Activated CD8-positive, alpha-beta memory T cell treated with anti-CD3 and anti-CD28 coated beads for 48 hours (primary cell): ENCODE results near the gene ACER3.
"Not testable (repeated sequence)": the region's sequence is repeated elsewhere in the genome, so short reads cannot be mapped to it uniquely, and the experiment has no call there.

Experiments used
- DNase-seq, 3 experiments: peaks; one replicate each; pipeline ENCODE4 v3.0.0-alpha.2; 2020; ENCODE audit warnings: low read depth in 2 of 3, low spot score in 2 of 3

Gene ACER3

DNA sequence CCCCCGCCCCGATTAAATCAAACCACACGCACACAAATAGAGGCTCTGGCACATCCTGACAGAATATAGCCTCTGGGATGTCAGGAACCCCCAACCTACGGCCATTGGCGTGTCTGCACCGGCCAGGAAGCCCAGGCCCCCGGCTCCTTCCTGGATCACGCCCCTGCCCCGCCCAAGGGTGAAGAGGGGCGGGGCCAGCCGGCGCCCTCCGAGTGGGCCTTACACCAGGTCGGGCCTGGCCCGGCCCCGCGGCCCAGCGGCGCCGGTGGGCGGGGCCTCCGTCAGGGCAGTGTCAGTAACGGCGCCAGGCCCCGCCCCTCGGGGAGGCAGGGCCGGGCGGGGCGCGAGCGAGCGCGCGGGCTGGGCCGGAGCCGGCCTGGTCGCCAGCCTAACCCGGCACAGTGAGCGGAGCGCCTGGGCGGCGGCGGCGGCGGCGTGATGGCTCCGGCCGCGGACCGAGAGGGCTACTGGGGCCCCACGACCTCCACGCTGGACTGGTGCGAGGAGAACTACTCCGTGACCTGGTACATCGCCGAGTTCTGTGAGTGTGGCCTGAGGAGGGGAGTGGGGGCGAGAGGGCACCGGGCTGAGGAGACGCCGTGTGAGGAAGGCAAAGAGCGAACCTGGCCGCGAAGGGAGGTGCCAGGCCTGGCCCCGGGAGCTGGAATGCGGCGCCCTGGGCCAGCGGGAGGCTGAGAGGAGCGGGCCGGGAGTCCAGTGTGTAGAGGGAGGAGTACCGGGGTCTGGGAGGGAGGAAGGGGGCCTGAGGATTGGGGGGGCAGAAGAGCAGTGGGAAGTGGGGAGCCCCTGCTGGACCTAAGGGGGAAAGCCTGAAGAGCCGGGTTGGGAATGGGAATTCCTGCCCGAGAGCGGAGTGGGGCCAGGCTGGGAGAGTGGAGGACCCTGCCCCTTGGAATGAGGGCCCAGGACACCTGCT lies at the start of gene ACER3:
ACER3 (plus strand) TSS at position 380 of the 937 bp plus-strand sequence; CDS start at position 439, 59 bp downstream.
- peak; percentile 67 to 88 (median 87) for DNase-seq

DNA sequence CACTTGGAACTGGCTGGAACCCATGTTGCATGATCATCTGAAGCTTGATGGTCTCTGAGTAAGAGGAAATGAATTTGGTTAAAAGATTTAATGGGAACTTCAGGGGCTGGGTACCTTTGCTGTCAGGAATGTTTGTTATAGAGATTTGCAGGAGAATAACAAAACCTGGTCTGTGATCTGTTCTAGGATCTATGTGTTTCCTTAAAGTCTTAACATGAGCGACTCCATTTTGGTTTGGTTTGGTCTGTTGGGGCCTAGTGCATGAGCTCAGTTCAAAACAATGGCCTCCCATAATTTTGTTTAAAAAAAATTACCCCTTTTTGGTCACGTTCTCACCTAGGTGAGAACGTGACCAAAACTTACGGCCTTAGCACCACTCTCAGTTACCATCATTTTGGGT lies 49.5 kb upstream of the ACER3 start:
- no peak for DNase-seq

DNA sequence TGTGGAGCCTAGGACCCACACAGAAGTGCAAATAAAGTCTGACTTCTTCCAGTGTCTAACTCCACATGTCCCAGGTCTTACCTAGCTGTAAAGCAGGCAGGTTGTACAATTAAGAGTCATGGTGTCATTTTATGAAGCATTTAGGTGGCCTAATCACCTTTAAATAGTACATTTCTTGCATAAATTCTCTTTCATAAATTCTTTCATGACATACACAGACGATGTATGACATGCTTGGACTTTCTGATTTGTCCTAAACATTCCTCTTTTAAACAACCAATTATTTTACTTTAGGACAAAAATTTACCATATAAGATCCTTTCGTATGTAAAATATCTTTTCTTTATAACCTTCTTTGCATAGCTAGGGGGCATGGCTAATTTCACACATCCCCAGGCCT lies 46.3 kb upstream of the ACER3 start:
- DNase-seq = no peak

DNA sequence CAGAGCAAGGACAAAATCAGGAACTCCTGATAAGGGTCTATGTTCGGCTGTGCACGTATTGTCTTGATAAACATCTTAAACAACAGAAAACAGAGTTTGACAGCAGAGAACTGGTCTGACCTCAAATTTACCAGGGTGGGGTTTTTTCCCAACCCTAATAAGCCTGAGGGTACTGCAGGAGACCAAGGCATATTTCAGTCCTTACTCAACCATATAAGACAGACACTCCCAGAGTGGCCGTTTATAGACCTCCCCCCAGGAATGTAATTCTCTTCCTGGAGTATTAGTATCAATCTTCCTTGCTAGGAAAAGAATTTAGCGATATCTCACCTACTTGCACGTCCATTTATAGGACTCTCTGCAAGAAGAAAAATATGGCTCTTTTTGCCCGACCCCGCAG lies 45.0 kb upstream of the ACER3 start:
- DNase-seq = not testable (repeated sequence)

DNA sequence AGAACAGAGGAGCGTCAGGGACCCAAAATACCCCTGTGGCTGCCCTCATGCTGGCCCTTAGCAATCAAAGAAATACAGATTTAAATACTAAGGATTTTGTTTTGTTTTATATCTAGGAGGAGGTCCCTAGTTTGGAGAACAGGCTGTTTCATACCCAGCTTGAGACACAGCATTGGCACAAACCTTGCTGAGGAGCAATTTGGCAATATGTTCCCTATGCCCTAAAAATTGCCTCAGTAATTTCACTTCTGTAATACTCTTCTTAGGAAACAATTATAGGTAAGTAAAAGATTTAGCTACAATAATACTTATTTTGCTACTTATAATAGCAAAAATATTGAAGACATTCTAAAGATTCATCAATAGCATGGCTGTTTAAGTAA lies 40.5 kb upstream of the ACER3 start:
- DNase-seq = no peak

DNA sequence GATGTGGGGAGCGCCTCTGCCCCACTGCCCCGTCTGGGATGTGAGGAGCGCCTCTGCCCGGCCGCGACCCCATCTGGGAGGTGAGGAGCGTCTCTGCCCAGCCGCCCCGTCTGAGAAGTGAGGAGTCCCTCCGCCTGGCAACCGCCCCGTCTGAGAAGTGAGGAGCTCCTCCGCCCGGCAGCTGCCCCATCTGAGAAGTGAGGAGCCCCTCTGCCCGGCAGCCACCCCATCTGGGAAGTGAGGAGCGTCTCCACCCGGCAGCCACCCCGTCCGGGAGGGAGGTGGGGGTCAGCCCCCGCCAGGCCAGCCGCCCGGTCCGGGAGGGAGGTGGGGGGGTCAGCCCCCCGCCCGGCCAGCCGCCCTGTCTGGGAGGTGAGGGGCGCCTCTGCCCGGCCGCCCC lies 39.3 kb upstream of the ACER3 start:
- not testable (repeated sequence) for DNase-seq

DNA sequence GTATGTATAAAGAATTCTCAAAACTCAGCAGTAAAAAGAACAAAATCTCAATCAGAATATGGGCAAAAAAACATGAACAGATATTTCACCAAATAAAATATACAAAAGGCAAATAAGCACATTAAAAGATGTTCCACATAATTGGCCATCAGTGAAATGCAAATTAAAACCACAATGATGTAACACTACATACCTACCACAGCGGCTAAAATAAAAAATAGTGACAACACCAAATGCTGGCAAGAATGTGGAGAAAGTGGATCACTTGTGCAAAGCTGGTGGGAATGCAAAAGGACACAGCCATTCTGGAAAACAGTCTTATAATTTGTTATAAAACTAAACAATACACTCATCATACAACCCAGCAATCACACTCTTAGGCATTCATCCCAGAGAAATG lies 38.3 kb upstream of the ACER3 start:
- DNase-seq = no peak

DNA sequence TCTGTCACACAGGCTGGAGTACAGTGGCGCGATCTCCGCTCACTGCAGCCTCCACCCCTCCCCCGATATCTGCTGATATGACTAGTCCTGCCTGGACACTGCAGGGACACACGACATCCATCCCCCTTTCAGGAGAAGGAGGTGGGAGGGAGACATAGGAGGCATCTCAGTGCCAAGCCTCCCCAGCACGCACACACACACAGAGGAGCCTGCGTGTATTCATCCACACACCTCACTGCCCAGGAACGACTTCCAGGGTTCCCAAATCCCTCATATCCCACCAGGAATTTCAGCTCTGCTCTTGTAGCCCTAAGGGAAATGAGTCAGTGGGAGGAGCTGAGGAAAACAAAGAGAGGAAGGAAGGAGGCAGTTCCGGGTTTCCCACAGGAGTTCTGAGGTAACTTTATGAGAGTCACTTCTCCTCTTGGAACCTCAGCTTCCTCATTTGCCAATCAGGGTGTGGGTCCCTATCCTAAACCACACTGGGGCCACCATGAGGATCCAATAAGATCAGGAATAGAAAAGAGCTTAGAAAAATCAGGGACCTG lies 37.2 kb upstream of the ACER3 start:
- DNase-seq = no peak

DNA sequence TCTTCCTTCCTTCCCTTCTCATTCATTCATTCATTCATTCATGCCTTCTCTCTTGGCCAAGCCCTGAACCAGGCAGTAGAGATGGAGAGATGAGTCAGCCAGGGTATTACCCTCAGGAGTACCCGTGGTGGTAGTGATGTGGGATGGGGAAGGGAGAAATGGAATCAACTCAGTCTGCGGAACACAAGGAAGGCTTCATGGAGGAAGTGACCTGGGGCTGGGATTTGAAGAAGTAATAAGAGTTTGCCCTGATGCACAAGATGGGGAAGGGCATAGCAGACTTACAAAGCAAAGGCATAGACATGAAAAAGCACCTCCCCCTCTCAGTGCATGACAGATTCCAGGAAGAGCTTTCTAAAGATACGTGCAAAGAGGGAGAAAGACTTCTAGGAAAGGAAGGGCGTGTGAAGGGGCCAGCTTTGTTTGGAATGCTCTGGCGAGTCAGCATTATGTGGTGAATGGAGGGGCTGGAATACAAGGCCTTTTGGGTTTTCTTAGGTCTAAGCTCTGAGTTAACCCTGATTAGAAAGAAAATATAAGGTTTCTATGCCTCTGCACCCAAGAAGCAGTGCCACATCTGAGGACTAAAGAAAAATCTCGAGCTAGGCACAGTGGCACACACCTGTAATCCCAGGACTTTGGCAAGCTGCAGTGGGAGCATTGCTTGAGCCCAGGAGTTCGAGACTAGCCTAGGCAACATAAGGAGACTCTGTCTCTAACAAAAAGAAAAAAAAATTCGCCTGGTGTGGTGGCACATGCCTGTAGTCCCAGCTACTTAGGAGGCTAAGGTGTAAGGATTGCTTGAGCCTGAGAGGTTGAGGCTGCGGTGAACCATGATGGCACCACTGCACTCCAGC lies 36.4 kb upstream of the ACER3 start:
- no peak for DNase-seq

DNA sequence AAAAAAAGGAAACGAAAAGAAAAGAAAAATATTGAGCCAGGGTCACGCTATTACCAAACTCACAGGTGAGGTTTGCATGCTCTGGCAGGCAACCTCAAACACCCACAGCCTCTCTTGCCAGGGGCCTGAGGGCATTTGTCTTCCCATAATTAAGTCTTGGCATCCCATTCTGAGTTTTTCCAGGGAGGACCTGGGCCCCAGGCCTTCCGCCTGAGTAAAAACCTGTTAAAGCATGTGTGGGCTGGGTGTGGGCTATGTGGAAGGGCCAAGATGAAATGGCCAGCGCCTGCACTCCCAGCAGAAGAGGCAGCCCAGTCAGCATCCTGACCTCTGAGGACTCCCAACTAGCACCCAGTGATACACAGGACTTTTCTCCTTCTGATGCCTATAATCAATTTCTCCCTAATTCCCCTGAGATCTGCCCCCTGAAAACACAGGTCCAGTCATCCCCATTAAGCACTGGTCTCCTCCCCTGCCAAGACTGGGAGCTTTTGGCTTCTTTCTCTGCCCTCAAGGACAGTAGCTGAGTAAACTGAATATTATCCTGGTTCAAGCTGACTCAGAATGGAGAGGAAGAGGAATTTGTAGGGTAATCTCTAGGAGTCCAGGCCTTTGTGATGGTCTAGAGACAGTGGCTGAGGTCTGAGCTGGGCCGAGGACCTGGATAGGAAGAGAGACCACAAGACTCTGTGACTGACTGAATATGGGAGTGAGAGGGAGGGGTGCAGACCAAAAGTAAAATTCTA lies 35.6 kb upstream of the ACER3 start:
- DNase-seq = no peak

DNA sequence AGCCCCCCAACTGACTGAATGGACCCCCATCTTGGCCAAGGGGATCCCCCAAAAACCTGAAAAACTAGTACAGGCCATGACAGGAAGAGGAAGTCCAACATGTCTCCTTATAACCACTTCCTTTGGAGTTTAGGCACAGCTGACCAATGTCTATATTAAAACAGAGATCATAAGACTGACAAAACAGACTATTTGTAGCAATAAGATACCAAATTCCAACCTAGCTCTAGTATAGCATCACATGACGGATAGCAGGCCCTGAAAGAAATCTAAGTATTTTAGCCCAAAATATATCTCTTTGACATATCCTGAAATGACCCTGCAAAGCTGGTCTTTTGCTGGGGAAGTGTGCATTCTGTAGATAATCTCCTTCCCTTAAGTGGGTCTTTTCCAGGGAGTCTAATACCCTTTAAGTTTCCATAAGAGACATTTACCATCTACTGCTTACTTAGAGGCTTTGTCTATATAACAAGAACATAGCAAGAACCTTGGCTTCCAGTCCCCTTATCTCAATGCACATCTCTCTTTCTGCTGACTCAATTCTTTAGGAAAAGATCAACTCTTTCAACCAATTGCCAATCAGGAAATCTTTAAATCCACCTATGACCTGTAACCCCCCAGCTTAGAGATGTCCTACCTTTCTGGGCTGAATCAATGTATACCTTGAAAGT lies 34.9 kb upstream of the ACER3 start:
- no peak for DNase-seq

DNA sequence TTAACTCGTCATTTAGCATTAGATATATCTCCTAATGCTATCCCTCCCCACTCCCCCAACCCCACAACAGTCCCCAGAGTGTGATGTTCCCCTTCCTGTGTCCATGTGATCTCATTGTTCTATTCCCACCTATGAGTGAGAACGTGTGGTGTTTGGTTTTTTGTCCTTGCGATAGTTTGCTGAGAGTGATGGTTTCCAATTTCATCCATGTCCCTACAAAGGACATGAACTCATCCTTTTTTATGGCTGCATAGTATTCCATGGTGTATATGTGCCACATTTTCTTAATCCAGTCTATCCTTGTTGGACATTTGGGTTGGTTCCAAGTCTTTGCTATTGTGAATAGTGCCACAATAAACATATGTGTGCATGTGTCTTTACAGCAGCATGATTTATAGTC lies 34.2 kb upstream of the ACER3 start:
- not testable (repeated sequence) for DNase-seq

DNA sequence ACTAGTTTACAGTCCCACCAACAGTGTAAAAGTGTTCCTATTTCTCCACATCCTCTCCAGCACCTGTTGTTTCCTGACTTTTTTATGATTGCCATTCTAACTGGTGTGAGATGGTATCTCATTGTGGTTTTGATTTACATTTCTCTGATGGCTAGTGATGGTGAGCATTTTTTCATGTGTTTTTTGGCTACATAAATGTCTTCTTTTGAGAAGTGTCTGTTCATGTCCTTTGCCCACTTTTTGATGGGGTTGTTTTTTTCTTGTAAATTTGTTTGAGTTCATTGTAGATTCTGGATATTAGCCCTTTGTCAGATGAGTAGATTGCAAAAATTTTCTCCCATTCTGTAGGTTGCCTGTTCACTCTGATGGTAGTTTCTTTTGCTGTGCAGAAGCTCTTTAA lies 33.7 kb upstream of the ACER3 start:
- DNase-seq = not testable (repeated sequence)

DNA sequence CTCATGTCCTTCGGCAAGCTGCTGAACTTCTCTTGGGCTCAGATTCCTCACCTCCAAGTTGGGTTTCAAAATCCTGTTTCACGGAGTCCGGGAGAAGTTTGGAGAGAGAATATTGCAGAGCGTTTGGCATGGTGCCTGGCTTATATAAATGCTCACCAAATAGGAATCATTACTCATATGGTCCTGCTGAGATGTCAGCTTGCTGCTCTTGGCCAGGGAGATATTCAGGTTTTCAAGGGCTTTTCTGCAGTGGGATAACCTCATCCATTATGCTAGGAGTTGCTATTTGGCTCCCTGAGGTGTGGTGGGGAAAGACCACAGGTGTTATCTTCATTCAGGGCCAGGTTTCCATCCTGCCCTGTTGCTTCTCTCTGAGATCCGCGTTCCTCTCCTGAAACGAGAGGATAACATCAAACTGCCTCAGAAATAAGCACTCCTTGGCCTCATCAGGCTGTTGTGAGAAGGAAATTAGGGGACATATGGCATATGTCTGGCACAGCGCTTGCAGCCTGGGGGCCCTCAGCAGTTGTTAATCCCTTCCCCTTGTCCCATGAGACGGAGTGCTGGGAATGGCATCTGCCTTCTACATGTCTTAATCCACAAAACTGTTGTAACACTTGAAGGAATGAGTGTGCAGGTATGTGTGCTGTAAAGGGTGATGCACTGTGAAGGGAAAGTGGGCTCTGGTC lies 29.9 kb upstream of the ACER3 start:
- no peak for DNase-seq

DNA sequence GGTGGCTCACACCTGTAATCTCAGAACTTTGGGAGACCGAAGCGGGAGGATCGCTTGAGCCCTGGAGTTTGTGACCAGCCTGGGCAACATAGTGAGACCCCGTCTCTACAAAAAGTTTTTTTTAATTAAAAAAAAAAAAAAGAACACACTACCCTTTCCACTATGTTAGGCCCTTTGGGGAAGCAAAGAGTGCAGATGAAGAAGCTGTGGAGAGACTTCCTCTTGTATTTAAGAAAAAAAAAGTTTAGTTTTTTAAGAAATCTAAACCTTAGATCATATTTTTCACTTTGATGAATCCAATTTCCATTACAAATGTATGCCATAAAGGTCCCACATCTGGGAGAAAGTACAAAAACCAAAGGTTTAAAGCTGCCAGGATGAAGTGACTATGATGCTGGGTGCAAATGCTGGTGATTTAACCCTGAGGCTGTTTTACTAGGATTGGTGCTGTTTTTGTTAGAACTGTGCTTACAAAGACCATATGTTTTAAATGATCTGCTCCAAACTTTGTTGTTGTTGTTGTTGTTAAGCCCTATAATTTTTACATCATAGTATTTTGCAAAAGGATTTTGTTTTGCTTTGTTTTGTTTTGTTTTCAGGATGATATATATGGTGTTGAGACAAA lies 28.9 kb upstream of the ACER3 start:
- no peak for DNase-seq

DNA sequence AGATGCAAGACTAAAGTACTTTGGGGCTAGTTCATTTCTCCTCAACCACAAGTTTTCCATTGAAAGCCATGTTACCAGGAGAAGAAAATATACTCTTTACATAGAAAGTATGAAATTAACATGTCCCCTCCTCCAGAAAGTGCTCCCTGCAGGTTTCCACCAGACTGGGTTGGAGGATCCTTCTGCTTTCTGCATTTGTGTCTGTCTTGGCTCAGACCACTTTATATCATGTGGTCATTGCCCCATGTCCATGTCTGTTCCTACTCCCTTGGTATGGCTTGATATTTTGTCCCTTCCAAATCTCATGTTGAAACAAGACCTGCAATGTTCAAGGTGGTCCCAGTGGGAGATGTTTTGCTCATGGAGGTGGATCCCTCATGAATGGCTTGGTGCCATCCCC lies 28.4 kb upstream of the ACER3 start:
- DNase-seq = no peak

DNA sequence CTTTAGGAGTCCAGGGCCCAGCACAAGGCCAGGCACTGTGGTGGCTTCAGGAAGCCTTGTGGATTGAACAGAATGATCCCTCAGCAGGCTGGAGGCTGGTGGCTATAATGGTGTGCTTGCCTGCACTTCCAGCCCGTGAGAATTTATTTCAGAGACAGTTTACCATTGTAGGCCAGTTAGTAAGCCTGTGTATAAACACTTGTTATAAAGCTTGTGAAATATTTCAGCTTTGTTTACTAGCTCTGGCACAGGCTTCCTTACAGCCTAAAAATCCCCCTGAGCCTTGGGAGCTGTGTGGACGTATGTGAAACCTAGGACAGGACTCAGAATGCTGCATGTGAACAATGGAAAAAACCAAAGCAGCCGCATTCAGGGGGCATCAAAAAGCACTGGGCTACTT lies 26.6 kb upstream of the ACER3 start:
- no peak for DNase-seq

DNA sequence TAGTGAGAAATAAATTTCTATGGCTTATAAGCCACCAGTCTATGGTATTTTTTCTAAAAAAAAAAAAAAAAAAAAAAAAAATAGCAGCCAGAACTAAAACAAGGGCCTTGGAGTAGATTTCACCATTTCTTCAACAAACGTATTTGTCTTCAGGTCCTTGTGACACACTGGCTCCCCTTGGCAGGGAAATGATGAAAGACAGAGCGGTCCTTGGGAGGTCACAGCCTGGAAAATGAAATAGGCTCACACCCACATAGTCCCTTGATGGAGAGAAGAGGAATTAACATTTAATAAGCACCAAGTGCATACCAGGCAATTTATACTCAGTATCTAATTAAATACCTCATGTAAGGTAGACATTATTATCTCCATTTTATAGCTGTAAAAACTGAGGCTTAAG lies 25.7 kb upstream of the ACER3 start:
- no peak for DNase-seq

DNA sequence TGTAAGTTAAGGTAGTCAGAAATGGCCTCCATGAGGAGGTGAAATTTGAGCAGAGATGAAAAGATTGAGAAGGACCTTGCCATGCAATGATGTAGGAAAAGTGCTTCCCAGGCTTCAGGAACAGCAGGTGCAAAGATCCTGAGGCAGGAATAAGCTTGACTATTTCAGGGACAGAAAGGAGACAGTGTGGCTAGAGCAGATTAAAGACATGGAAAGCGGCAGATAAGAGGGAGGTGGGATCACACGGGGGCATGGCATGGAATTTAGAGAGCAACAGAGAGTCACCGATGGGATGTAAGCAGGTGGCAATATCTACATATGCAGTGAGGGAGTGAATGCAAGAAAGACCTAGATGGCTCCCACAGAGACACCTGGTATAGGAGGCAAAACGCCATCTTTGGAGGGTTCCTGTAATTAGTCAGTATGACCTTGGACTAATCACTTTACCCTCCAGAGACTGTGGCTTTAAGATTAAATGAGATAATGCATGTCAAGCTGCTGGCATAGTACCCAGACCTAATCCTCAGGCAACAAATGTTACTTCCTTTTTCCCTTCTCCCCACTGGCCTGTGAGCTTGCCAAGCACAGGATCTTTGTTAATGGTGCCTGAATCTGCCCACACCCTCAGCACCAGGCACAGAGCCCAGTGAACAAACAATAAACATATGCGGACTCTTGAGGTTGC lies 24.6 kb upstream of the ACER3 start:
- no peak for DNase-seq
